Ovary (tissue), 9 donors: ENCODE results near the gene FMNL2. TPM values are rescaled to one million over a fixed set of nuclear protein-coding genes. Genes with fewer than 3 reads are reported as not detected.

Source experiments
- DNase-seq, 5 donors: peaks; one replicate each; pipeline ENCODE4 v3.0.0-alpha.2; 2019 to 2020
- H3K27ac ChIP-seq, 2 donors: fragments of 200-600 bp; one replicate each; pipeline versions ENCODE4 v1.5.1 to v1.8.0; 2019 to 2022
- H3K27me3 ChIP-seq: fragments of 200-600 bp; one replicate; pipeline ENCODE4 v1.8.0; 2022
- H3K36me3 ChIP-seq: fragments of 200-600 bp; sonication (generic); one replicate; pipeline ENCODE4 v1.5.1; 2019
- H3K4me1 ChIP-seq: one replicate; pipeline ENCODE4 v1.8.1; 2013; ENCODE audit warnings: mild to moderate bottlenecking, moderate library complexity; ENCODE audit not compliant: insufficient read depth
- H3K4me3 ChIP-seq: fragments of 200-600 bp; sonication (generic); one replicate; pipeline ENCODE4 v1.5.1; 2017
- H3K9me3 ChIP-seq, 2 donors: fragments of 200-600 bp in 1 of 2; sonication (generic) in 1 of 2; one replicate each; pipeline versions ENCODE4 v1.5.1 to v1.8.1; 2013 to 2019; ENCODE audit warnings: mild to moderate bottlenecking in 1 of 2, moderate library complexity in 1 of 2
- CTCF ChIP-seq, 3 donors: fragments of 450-650 bp in 2 of 3; fragments of 200-600 bp in 1 of 3; IDR thresholded peaks; one replicate each; pipeline versions ENCODE4 v1.5.1 to v1.8.0; 2016 to 2022; ENCODE audit warnings: antibody characterized with exemption in 3 of 3, mild to moderate bottlenecking in 1 of 3
- EP300 ChIP-seq: sonication (generic); formaldehyde crosslinking; IDR thresholded peaks from one replicate; pipeline ENCODE4 v1.6.1; 2017; ENCODE audit warnings: antibody characterized with exemption
- POLR2A ChIP-seq: fragments of 450-650 bp; IDR thresholded peaks from one replicate; pipeline ENCODE4 v1.6.1; 2017; ENCODE audit warnings: antibody characterized with exemption, mild to moderate bottlenecking, moderate library complexity
- WGBS, 3 donors: extraction: QIAGEN DNeasy Blood & Tissue Kit in 1 of 3; methylation state at CpG; one replicate each; pipeline versions ENCODE4 v1.1.5 to v1.1.7; 2013 to 2017; 5-methylcytosine and 5-hydroxymethylcytosine counted together
- intact Hi-C, 4 donors: fragments of 100-400 bp; cut with DNase I; formaldehyde crosslinking; loops; one replicate each; pipeline versions ENCODE4 v1.11.0 to v1.15.1; 2022 to 2023
- polyA plus RNA-seq, 2 donors: library from polyadenylated mRNA; stranded (reverse); fragments of 200-250 nt in 1 of 2; fragments of 350-450 nt in 1 of 2; fragmentation: Illumina TruSeq in 1 of 2; extraction: RNeasy Lipid Tissue Mini Kit (QIAGEN cat#74804) in 1 of 2; gene quantifications; one replicate each; pipeline ENCODE4 v1.2.3, GENCODE V29; 2013 to 2014
- total RNA-seq, 7 donors: library from RNA; depleted of rRNA in 2 of 7; stranded (reverse); fragments of >200 nt in 2 of 7; fragmentation: NEBNext Ultra II Directional in 3 of 7; extraction: Animal tissue kit (Norgen Biotek cat#: 25700) in 3 of 7; gene quantifications; one replicate each; pipeline versions ENCODE4 v1.1.0 to v1.2.4, GENCODE V29; 2016 to 2023
- donor health status: DM: no; HTN: no; CAD: no; lungs with moderate emphysema.
- donor health status: DM: no; HTN: no; CAD: no.
- donor health status: Bipolar disorder and iron deficiency.
- donor health status: DM: yes; HTN: yes; CAD: no.
- donor health status: DM: no; HTN: no; CAD: no.
- donor health status: DM: yes; HTN: yes; CAD: no.

Gene FMNL2
- total and polyA plus RNA-seq, 9 donors = 30.3 to 89.1 (median 51.3) TPM

DNA sequence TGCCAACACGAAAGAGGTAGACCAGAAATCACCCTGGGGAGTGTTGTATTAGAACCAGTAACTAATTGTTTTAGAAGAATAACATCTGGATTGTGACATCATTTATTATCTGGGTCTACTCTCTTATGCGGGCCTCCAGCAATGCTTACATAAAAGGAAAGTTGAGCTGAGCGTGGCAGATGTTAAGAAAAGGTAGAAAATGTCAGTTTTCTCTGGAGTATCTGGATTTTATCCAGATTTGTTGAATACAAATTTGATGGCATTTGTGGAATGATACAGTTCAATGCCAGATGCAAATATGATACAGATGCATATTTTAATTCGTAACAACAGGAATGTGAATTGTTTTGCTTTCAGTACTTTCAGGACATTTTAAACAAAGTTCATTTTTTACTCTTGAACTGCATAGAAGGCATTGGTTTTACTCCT is 292.0 kb downstream of the FMNL2 start:
- no peak for DNase-seq
- peak overlapping the region in 1 of 2 donors; percentile 10 for H3K27ac ChIP-seq
- H3K4me1 ChIP-seq = peaks cover 3% of the 10 kb centered on the region
- no peaks in the 10 kb centered on the region for H3K36me3 ChIP-seq
- 20 to 32% (median 21%) methylated on average over 4 of the region's 4 CpGs for WGBS, 3 donors
- TF ChIP-seq CTCF (IDR thresholded peaks at IDR 0.05) (no peak), EP300 (no peak), POLR2A (no peak)
- intact Hi-C loops = loop anchor here in 3 of 4 donors (1.0 to 10.0 kb wide), 3 partner anchors 292 to 440 kb away; partner anchors contain the start of gene FMNL2 (in 1 of the 3)
- H3K27me3 ChIP-seq = no peaks in the 10 kb centered on the region
- H3K9me3 ChIP-seq = no peaks in the 10 kb centered on the region
- no peak overlapping the region for H3K4me3 ChIP-seq

DNA sequence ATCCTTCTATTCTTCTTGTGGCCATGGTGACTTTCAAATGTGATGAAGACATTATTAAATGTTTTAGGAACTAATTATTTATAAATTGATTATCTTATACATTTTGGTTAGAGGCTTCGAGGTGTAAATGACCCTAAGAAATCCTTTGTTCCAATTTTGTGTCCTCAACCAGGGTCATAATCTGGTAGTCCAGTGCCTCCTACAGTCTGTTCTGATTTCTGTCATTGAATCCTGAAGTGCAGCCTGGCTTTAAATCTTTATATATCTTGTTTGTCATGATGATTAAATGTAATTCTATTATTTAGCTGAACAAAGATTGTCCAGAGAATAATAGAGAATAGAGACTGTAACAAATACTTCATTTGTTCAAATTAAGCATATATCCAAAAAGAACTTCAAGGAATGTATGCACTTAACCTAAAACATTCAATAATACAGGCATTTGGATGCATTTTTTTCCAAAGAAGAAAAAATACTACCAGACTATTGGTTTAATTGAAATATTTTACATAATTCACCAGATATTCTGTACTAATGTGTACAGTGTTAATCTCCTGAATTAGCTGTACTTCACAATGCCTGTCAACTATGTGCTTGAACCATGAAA is 292.5 kb downstream of the FMNL2 start:
- no peak overlapping the region for H3K4me3 ChIP-seq
- H3K27me3 ChIP-seq = no peaks in the 10 kb centered on the region
- peaks cover 3% of the 10 kb centered on the region for H3K4me1 ChIP-seq
- H3K9me3 ChIP-seq = no peaks in the 10 kb centered on the region
- H3K27ac ChIP-seq = peak overlapping the region in 1 of 2 donors; percentile 10
- intact Hi-C loops = loop anchor here in 3 of 4 donors (1.0 to 10.0 kb wide), 3 partner anchors 293 to 440 kb away; partner anchors contain the start of gene FMNL2 (in 1 of the 3)
- TF ChIP-seq CTCF (IDR thresholded peaks at IDR 0.05) = peak in 2 of 3 donors; percentile 60 to 63
- no peak for TF ChIP-seq POLR2A
- no peak for DNase-seq
- no peaks in the 10 kb centered on the region for H3K36me3 ChIP-seq
- WGBS, 3 donors = 0 to 2% (median 0%) methylated on average over 1 of the region's 1 CpG

- H3K4me1 ChIP-seq = peaks cover 3% of the 10 kb centered on the region
- no peaks in the 10 kb centered on the region for H3K27me3 ChIP-seq
- TF ChIP-seq EP300 (no peak), POLR2A (no peak), CTCF (IDR thresholded peaks at IDR 0.05) (no peak)
- no peaks in the 10 kb centered on the region for H3K9me3 ChIP-seq
- H3K27ac ChIP-seq = no peak overlapping the region
- no peak for DNase-seq
- intact Hi-C loops = loop anchor here in 1 of 4 donors (10.0 kb wide), 1 partner anchor 294 kb away; the partner anchor contains the start of gene FMNL2
- H3K36me3 ChIP-seq = no peaks in the 10 kb centered on the region
- WGBS, 3 donors = 87 to 94% (median 90%) methylated on average over 1 of the region's 1 CpG
- no peak overlapping the region for H3K4me3 ChIP-seq
Observed at GRCh38 chr2:152629202-152629601, 294.2 kb downstream of the FMNL2 start.

- TF ChIP-seq CTCF (IDR thresholded peaks at IDR 0.05) = no peak
- TF ChIP-seq POLR2A = no peak
- no peak for TF ChIP-seq EP300
- H3K36me3 ChIP-seq = no peaks in the 10 kb centered on the region
- no peak overlapping the region for H3K4me3 ChIP-seq
- 77 to 90% (median 85%) methylated on average over 4 of the region's 4 CpGs for WGBS, 3 donors
- no peak overlapping the region for H3K27ac ChIP-seq
- H3K27me3 ChIP-seq = no peaks in the 10 kb centered on the region
- no peaks in the 10 kb centered on the region for H3K9me3 ChIP-seq
- intact Hi-C loops = loop anchor here in 1 of 4 donors (5.0 kb wide), 1 partner anchor 293 kb away; the partner anchor contains the start of gene FMNL2
- no peak for DNase-seq
- no peaks in the 10 kb centered on the region for H3K4me1 ChIP-seq
Observed at GRCh38 chr2:152630466-152630865, 295.5 kb downstream of the FMNL2 start.
